Measurements from ENCODE around the gene MICA. TPM values are rescaled to one million over a fixed set of nuclear protein-coding genes. Genes with fewer than 3 reads are reported as not detected.

Gene MICA
- total and polyA plus RNA-seq, 9 of the 15 experiments (the other 6 are each of a cell fraction or from before 2014, with no cell fraction given) = 11.8 to 24.6 (median 16.7) TPM

DNA sequence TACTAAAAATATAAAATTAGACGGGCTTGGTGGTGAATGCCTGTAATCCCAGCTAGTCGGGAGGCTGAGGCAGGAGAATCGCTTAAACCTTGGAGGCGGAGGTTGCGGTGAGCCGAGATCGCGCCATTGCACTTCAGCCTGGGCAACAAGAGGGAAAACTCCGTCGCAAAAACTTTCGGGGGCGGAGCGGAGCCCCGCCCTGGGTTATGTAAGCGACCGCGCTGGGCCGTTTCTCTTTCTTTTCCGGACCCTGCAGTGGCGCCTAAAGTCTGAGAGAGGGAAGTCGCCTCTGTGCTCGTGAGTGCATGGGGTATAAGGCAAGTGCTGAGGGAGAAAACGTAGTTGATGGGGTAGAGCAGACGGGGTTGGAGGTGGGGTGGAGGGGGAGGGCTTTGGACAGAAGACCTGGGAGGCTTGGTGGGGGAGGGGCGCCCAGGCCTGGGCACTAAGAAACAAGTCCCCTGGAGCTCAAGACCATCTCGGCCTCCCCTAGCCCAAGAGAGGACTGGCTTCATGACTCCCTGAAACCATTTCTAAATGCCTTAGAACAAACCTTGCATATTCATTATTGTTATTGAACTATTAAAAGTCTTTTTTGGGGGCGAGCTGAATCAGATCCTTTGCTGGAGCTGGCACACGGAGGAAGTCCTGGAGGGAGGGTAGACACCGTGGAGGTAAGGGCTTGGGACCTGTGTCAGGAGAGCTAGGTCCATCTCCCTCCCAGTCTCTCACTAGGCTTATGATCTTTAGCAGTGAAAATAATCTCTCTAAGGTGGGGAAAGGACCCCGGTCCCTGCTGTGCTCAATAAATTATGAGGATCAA, 2.7 kb upstream of the MICA start (continued):
- TF ChIP-seq SP1 (CRISPR knock-in tag; IDR thresholded peaks at IDR 0.05) = no peak
- TF ChIP-seq, protein P1, sequence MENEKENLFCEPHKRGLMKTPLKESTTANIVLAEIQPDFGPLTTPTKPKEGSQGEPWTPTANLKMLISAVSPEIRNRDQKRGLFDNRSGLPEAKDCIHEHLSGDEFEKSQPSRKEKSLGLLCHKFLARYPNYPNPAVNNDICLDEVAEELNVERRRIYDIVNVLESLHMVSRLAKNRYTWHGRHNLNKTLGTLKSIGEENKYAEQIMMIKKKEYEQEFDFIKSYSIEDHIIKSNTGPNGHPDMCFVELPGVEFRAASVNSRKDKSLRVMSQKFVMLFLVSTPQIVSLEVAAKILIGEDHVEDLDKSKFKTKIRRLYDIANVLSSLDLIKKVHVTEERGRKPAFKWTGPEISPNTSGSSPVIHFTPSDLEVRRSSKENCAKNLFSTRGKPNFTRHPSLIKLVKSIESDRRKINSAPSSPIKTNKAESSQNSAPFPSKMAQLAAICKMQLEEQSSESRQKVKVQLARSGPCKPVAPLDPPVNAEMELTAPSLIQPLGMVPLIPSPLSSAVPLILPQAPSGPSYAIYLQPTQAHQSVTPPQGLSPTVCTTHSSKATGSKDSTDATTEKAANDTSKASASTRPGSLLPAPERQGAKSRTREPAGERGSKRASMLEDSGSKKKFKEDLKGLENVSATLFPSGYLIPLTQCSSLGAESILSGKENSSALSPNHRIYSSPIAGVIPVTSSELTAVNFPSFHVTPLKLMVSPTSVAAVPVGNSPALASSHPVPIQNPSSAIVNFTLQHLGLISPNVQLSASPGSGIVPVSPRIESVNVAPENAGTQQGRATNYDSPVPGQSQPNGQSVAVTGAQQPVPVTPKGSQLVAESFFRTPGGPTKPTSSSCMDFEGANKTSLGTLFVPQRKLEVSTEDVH (IDR thresholded peaks at IDR 0.05; ENCODE audit: low read depth, partially characterized antibody) = no peak
- TF ChIP-seq CCAR2 (IDR thresholded peaks at IDR 0.05; ENCODE audit: low read depth, low read length) = no peak
- no peak for TF ChIP-seq IRF2 (CRISPR knock-in tag; IDR thresholded peaks at IDR 0.05)
- no peak for TF ChIP-seq NR3C1 (CRISPR knock-in tag; IDR thresholded peaks at IDR 0.05)
- TF ChIP-seq, protein P2, sequence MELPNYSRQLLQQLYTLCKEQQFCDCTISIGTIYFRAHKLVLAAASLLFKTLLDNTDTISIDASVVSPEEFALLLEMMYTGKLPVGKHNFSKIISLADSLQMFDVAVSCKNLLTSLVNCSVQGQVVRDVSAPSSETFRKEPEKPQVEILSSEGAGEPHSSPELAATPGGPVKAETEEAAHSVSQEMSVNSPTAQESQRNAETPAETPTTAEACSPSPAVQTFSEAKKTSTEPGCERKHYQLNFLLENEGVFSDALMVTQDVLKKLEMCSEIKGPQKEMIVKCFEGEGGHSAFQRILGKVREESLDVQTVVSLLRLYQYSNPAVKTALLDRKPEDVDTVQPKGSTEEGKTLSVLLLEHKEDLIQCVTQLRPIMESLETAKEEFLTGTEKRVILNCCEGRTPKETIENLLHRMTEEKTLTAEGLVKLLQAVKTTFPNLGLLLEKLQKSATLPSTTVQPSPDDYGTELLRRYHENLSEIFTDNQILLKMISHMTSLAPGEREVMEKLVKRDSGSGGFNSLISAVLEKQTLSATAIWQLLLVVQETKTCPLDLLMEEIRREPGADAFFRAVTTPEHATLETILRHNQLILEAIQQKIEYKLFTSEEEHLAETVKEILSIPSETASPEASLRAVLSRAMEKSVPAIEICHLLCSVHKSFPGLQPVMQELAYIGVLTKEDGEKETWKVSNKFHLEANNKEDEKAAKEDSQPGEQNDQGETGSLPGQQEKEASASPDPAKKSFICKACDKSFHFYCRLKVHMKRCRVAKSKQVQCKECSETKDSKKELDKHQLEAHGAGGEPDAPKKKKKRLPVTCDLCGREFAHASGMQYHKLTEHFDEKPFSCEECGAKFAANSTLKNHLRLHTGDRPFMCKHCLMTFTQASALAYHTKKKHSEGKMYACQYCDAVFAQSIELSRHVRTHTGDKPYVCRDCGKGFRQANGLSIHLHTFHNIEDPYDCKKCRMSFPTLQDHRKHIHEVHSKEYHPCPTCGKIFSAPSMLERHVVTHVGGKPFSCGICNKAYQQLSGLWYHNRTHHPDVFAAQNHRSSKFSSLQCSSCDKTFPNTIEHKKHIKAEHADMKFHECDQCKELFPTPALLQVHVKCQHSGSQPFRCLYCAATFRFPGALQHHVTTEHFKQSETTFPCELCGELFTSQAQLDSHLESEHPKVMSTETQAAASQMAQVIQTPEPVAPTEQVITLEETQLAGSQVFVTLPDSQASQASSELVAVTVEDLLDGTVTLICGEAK (IDR thresholded peaks at IDR 0.05) = 0 out of 2 replicates have a peak, but pooled peaks have one; percentile 8
- TF ChIP-seq, protein P2 (CRISPR knock-in tag; IDR thresholded peaks at IDR 0.05) = no peak
- no peak for TF ChIP-seq FOSL1 (tag; conservative IDR thresholded peaks at IDR 0.05)
- no peak for TF ChIP-seq CEBPG (CRISPR knock-in tag; IDR thresholded peaks at IDR 0.05)
- peak; percentile 48 to 52; a peak in 3 of 4 replicates for TF ChIP-seq CEBPG (tag; conservative IDR thresholded peaks at IDR 0.05 in 1 of 2, IDR thresholded peaks at IDR 0.05 in 1 of 2)
- TF ChIP-seq ZFP36 (IDR thresholded peaks at IDR 0.05; ENCODE audit: low read depth, low read length, partially characterized antibody) = no peak
- TF ChIP-seq MEIS2 (IDR thresholded peaks at IDR 0.05; ENCODE audit: partially characterized antibody) = no peak
- TF ChIP-seq, protein P3, sequence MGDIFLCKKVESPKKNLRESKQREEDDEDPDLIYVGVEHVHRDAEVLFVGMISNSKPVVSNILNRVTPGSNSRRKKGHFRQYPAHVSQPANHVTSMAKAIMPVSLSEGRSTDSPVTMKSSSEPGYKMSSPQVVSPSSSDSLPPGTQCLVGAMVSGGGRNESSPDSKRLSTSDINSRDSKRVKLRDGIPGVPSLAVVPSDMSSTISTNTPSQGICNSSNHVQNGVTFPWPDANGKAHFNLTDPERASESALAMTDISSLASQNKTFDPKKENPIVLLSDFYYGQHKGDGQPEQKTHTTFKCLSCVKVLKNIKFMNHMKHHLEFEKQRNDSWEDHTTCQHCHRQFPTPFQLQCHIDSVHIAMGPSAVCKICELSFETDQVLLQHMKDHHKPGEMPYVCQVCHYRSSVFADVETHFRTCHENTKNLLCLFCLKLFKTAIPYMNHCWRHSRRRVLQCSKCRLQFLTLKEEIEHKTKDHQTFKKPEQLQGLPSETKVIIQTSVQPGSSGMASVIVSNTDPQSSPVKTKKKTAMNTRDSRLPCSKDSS (IDR thresholded peaks at IDR 0.05; ENCODE audit: low read depth, partially characterized antibody) = no peak
- TF ChIP-seq POU5F1 (IDR thresholded peaks at IDR 0.05; ENCODE audit: borderline replicate concordance, low read depth, low read length, partially characterized antibody) = no peak
